CD4-positive, alpha-beta T cell treated with Interleukin-6 for 4 hours (primary cell): ENCODE measurements around the gene DGKH.
"Not testable (repeated sequence)": the region's sequence is repeated elsewhere in the genome, so short reads cannot be mapped to it uniquely, and the experiment has no call there.

Experiments
- DNase-seq: peaks from one replicate; pipeline ENCODE4 v3.0.0-alpha.2; 2020; ENCODE audit warnings: mixed read lengths

Gene DGKH

DNA sequence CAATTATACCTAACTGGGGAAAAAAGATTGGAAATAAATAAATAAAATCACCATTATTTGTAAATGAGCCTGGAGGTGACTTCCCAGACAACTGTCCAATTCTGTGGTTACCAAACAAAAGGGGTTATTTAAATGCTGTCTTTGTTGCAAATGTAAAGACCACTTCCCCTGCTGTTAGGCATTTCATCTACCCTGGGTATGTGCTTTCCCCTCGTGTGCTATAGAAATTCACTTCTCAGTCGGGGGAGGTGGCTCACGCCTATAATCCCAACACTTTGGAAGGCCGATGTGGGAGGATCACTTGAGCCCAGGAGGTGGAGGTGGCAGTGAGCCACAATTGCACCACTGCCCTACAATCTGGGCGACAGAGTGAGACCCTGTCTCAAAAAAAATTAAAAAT lies 121.6 kb downstream of the DGKH start:
- DNase-seq = no peak

DNA sequence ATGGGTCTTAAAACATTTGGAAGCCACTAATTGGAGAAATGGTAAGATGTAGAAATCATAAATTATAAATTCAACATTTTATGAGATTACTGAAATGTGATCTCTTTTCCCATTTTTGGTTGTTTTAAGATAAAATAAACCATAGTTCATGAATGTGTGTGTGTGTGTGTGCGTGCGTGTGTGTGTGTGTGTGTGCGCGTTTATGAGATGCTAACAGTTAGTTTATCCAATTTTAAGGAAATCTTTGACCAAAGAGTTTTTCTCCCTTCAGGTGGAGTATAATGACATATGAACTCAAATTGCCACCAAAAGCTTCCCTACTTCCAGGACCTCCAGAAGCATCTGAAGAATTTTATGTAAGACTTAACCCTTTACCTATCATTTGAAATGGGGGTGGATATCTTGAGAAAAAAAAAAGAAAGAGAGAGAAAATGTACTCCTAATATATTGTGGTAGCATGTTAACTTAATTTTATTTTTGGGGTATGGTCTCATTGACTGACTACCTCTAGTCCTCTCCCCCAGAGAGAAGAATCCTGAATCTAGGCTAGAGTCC lies 125.4 kb downstream of the DGKH start:
- DNase-seq = no peak

DNA sequence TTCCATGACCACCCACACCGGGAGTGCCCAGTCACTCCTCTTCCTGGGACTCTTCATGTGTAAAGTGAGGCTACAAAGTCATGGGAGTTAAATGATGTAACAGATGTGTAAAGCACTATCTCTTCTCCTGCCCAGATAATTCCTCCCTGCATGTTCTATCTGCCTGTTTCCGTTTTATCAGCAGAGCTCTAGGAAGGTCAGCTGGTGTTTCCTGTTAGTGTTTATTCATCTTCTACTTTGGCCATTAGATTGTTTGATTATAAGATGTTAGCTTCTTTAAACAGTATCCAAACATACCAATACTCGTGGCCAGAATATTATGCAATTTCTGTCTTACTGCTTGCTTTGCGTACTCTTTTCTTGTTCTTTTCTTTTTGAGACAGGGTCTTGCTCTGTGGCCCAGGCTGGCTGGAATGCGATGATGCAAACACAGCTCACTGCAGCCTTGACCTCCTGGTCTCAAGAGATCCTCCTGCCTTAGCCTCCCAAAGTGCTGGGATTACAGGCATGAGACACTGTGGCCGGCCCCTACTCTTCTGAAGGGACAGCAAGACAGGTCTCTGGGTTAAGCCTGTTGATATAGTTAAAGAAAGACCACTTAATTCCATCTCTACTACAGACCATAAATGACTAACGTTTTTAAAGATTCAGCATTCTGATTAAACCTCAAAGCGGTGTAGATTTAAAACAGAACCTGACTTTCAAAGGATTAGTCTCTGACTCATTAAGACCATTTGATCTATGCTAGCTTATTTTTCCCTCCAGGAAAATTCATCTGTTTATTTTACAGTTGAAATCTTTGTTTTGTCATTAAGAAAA lies 126.1 kb downstream of the DGKH start:
- no peak for DNase-seq

DNA sequence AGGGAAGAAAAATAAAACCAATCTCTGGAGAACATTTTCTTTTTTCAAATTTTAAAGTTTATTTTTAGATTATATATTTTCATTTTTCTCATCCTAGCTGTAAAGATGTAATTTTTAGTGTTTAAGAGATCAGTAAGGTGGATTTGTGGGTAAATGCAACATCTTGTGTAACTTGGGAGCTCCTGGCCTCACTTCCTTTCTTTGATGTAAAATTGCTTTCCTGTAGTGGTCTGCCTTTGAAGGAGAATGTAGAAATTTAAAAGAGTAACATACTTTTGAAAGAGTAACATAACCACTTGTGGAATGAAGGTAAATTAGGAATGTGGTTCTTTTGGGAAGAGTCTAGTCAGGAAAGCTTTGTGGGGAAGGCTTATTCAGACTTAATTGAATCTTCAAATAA lies 127.8 kb downstream of the DGKH start:
- DNase-seq = no peak

DNA sequence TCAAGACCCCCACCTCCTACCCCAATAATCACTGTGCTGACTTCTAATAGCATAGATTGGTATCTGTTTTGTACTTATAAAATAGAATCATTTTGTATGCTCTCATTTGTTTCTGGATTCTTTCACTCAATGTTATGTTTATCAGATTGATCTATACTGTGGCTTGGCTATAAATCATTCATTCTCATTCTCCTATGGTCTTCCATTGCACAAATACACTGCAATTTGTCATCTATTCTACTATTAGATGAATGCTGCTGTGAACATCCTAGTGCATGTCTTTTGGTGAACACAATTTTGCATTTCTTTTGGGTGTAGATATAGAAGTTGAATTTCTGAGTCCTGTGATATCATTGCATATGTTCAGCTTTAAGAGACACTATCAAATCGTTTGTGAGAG lies 128.7 kb downstream of the DGKH start:
- DNase-seq = no peak

DNA sequence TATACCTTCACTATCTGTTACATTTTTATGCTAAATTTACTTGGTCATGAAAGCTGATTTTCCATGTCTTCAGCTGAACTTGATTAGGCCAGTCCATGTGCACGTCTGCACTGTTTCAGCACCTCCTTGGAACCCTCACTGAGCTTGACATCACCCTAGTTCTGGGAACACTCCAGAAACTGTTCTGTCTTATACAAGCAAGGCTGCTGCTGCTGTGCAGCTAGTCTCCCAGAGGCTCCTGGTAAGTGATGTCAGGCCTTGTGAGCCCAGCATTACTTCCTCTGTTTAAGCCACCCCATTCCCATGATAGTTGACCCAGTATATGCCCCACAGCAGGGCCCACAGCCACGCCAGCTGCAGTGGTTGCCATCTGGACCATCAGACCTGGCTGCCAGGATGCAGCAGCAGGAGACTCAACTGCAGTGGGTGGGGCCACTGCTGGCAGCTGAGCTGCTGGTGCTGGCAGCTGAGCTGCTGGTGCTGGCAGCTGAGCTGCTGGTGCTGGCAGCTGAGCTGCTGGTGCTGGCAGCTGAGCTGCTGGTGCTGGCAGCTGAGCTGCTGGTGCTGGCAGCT lies 133.0 kb downstream of the DGKH start:
- no peak for DNase-seq

DNA sequence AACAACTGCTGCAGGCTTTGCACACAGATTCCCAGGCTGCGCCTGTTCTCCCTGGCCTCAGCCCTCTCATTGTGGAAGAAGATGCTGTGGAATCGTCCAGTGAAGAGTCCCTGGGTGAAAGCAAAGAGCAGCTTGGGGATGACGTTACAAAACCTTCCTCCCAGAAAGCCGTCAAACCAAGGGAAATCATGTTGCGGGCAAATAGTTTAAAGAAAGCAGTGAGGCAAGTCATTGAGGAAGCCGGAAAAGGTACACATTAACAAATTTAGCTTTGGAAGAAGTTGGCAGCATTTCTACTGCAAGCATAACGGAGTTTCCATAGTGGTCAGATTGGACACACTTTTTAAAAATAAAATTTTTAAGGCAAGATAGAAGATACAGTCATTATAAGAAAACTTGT lies 140.6 kb downstream of the DGKH start:
- no peak for DNase-seq

DNA sequence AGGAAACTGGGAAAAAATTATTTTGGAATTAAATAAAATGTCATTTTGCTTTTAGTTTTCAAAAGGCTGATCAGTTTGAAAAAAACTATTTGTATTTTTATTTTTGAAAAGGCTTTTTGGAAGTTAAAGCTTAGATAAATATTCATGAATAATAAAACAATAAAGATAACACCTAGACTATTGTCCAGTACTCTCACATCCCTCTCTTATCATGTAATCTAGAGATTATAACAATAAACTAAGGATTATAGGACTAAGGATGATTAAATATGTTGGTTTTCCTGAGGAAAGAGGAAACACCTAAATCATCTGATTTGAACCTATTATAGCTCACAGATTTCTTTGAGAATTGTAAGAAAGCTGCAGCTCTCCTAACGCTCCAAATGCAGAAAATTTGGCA lies 142.1 kb downstream of the DGKH start:
- no peak for DNase-seq

DNA sequence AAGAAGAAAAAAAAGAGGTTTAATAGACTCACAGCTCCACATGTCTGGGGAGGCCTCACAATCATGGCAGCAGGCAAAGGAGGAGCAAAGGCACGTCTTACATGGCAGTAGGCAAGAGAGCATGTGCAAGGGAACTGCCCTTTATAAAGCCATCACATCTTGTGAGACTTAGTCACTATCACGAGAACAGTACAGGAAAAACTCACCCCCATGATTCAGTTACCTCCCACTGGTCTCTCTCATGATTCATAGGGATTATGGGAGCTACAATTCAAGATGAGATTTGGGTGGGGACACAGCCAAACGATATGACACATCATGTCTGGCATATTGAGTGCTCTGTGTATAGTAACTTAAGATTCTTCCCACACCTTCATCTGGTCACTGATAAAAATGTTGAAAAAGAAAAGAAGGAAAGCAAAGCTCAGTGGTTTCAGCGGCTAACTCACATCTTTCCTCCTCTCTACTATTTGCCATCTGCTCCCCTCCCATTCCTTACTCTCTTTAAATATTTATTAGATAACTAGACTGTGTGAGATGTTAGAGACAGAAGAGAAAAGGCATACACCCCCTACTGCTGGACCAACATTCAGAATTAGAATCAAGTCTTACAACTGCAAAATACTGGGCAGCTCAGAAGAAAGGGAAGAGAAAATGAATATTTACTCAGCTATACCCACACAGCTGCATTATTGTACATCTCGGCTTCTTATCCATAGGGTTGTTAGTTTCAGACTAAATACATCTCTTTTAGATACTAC lies 163.4 kb downstream of the DGKH start:
- DNase-seq = no peak

DNA sequence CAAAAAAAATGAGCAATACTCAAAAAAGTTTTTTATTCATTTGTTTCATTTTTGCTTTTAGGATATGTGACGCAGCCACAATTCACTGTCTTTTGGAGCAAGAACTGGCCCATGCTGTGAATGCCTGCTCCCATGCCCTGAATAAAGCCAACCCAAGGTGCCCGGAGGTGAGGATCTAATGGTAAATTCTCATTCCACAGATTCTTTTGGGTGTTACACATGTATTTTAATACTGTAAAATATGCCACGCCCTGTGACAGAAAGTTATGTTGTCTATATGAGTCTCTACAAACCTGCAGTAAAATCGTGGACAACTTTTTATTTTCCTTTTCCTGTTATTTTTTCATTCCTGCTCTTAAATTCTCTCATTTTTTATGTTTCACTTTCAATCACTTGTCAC lies 166.0 kb downstream of the DGKH start:
- no peak for DNase-seq

DNA sequence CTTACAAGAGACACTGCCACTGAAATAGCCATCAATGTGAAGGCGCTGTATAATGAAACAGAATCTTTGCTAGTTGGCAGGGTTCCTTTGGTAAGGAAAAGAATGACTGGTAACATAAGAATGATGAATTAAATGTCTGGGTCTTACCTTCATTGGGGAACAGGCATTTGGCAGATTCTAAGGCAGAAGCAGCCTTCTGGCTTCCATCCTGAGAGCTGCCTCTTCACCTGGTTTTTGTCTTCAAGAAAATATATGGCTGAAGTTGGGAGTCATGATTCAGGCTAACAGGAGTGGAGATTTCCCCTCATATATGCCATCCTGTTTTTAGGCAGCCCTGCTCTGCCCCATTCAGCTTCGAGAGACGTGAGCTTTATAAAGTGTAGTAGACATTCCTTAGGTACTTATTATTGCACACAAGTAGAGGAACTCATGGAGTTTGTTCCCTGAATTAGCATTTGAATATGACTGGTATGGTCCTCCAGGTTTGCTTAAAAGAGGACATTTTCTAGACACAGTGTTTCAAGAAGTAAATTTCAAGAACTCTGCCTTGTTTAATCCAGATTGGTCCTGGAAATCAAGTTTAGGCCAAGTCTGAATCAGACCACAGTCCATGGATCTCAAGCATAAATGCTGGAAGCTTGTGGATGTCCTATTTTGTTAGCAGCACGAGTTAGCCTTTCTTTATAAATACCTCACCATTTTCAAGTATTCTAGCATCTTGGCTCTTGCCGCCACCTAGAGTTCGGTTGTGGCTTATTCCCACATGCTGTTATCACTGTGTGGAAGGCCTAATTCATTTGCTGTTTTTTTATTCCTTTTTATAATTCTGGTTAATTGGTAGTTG lies 167.4 kb downstream of the DGKH start:
- peak; percentile 21 for DNase-seq

DNA sequence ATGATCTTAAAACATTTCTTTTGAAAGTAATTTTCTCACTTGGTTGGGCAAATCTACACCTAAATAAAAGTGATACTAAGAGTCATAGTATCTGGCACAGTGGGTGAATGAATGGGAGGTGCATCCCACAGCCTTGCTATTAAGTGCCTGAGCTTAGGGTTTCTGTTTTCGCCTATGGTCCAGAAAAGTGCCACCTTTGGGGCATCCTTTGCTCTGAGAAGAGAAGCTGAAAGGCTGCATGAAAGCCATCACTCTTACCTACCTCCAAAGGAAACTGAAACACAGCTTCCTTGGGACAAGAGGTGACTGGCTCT lies 167.9 kb downstream of the DGKH start:
- no peak for DNase-seq

DNA sequence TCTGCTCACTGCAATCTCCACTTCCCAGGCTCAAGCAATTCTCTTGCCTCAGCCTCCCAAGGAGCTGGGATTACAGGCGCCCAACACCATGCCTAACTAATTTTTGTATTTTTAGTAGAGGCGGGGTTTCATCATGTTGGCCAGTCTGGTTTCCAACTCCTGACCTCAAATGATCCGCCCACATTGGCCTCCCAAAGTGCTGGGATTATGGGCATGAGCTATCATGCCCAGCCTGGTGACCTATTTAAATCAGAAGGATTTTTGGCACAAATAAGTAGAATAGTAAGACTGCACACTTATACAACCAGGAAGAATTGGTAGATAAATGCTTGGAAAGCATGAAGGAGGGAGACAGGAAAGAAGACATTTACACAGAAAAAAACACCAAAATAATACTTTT lies 170.1 kb downstream of the DGKH start:
- DNase-seq = no peak

DNA sequence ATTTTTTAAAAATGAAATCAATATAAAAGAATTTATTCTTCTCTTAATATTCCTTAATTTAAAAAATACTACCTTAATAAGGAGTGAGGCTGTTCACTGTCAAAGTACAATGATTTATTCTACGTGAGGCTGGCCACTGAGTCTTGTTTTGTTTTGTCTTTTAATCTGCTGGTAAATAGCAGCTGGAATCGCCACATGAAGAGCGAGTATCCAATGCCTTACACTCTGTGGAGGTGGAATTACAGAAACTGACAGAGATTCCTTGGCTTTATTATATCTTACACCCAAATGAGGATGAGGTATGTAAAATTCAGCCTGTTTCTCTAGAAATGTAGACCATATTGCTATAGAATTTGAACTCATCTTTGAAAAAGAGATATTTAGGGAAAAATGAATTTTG lies 170.6 kb downstream of the DGKH start:
- DNase-seq = no peak

DNA sequence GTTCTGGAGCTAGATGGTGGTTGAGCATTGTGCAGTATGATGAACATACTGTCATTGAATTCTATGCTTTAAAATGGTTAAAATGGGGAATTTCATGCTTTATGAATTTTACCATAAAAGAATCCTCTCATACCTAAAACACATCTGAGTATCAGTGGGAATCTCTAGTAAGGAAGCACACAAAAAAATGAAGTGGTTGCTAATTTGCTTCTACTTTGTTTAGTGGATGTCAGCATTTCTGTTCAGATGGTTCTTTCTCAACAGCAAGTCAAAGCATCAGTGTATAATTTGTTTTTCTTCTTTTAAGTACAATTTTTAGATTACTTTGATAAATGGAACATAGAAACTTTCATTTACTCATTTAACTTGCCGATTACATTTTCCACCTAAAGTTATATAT lies 171.4 kb downstream of the DGKH start:
- no peak for DNase-seq

DNA sequence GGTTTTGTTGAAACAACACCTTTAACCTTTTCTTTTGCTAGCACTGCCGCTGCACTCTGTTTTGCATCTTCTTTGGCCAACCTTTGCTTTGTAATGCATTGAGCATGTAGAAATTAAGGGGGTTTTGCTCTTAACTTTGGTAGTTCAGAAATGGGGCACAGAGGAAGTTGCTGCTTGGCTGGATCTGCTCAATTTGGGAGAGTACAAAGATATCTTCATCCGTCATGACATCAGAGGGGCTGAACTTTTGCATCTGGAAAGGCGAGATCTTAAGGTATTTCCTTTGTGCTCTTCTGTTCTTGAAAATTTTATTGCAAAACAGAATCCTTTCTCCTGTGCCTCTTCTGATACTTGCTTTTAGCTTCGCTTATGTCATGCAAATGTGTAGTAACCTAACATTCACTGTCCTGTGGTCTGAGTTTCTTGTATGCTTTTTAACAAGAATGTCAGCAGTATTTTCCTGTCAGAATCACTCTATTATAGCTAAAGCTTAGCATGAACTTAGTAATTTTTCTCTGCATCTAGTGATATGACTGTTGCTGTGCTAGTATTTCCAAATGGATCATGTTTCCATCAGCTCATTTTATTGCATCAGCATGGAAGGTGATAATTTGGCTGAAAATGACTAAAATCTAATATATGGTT lies 172.8 kb downstream of the DGKH start:
- no peak for DNase-seq

DNA sequence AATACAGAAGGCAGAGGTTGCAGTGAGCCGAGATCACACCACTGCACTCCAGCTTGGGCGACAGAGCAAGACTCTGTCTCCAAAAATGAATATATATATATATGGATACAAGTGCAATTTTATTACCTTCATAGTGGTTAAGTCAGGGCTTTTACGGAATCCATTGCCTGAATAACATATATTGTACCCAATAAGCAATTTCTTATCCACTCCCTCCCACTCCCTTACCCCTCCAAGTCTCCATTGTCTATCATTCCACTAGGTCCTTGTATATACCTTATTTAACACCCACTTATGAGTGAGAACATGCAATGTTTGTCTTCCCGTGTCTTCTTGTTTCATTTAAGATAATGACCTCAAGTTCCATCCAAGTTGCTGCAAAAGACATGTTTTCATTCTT lies 175.2 kb downstream of the DGKH start:
- DNase-seq = no peak

DNA sequence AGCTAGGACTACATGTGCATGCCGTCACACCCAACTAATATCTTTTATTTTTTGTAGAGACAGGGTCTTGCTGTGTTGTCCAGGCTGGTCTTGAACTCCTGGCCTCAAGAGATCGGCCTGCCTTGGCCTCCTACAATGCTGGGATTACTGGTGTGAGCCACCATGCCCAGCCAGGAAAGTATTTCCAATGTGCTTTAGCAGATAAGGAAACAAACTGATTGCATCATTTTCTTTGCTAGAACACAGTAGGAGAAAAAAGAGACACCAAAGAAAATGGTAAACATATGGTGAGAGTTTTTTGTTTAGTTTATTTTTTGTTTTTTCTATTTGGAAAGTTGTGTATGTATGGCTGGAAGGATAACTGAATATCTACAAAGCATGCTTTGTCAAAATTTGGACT lies 176.6 kb downstream of the DGKH start:
- no peak for DNase-seq

DNA sequence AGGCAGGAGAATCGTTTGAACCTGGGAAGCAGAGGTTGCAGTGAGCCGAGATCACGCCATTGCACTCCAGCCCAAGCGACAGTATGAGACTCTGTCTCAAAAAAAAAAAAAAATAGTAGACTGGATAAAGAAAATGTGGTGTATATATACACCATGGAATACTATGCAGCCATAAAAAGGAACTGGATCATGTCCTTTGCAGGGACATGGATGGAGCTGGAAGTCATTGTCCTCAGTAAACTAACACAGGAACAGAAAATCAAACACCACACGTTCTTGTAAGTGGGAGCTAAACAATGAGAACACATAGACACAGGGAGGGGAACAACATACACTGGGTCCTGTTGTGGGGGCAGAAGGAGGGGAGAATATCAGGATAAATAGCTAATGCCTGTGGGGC lies 178.3 kb downstream of the DGKH start:
- not testable (repeated sequence) for DNase-seq

DNA sequence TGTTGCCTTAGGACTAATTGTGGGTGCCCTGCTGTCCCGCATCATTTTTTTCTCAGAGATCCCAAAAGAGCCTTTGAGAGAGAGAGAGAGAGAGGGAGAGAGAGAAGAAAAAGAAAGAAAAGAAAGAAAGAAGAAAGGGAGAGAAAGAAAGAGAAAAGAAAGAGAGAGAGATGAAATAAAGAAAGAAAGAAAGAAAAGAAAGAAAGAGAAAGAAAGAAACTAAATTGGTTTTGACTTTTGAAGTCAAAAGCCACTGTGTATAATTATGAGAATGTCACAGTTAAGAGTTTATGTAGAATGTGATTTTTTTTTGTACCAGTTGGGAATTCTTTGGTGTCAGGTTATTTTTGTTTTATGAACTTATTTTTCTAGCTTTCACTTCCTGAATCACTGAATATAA lies 180.1 kb downstream of the DGKH start:
- no peak for DNase-seq

DNA sequence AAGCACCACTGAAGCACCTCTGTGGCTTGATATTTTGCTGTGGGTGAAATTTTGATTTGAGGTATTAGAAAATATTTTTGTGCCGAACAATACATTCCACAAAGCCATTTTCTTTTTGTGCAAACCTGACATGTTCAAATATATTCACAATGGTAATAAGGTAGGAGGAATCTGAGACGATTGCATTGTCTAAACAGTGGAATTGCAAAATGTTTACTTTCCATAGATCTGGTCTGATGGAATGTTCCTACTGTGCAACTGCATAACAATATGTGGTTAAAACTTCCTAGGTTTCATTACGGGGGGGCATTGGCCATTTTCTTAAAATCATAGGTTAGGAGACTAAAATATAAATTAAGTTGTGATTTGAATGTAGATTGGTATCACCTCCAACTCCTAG lies 180.8 kb downstream of the DGKH start:
- no peak for DNase-seq

DNA sequence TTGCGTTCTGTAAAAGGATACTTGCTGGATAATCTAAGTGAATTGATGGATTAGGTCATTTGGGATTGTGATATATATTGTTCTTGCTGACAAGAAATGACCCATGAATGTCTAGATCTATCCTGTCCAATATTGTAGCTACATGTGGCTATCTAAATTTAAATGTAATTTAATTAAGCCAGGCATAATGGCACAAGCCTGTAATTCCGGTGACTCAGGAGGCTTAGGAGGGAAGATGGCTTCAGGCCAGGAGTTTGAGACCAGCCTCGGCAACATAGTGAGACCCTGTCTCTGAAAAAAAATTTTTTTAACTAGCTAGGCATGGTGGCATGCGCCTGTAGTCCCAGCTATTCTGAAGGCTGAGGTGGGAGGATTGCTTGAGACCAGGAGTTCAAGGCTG lies 184.2 kb downstream of the DGKH start:
- no peak for DNase-seq

DNA sequence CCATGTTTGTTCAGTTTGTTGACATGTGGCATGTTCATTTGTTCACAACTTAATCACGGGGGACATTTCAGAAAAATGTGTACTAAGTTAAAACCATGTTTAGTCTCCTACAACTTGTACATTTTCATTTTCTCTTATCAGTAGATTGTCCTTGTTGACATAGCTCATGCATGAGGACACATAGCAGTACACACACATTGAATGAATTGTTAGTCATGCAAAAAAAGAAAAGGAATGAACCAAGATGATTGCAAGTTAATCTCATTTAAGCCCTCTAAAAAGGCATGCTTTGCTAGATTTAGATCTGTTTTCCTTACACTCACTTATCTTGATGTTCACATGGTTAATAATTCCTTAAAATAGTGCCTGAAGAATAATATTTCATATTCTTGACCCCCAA lies 185.3 kb downstream of the DGKH start:
- DNase-seq = no peak
